Left ventricle myocardium inferior (tissue), 1 donor: ENCODE measurements around the gene CACNA1G. TPM values are rescaled to one million over a fixed set of nuclear protein-coding genes. Genes with fewer than 3 reads are reported as not detected.
A peak's percentile ranks its signal among the peaks of the same experiment; 100 is the strongest.

Experiments used
- DNase-seq: peaks from one replicate; pipeline ENCODE4 v3.0.0-alpha.2; 2020
- H3K27ac ChIP-seq: fragments of 200-600 bp; replicated peaks from 2 replicates; pipeline ENCODE4 v1.8.0; 2021
- H3K27me3 ChIP-seq: fragments of 200-600 bp; 2 replicates; pipeline ENCODE4 v1.8.0; 2021; ENCODE audit warnings: low read depth
- H3K36me3 ChIP-seq: fragments of 200-600 bp; 2 replicates; pipeline ENCODE4 v1.8.0; 2021
- H3K4me1 ChIP-seq: fragments of 200-600 bp; 2 replicates; pipeline ENCODE4 v1.8.0; 2021
- H3K4me3 ChIP-seq: fragments of 200-600 bp; 2 replicates; pipeline ENCODE4 v1.8.0; 2021; ENCODE audit warnings: mild to moderate bottlenecking, moderate library complexity
- H3K9me3 ChIP-seq: fragments of 200-600 bp; replicated peaks from 2 replicates; pipeline ENCODE4 v1.8.0; 2021
- intact Hi-C: fragments of 100-400 bp; cut with micrococcal nuclease; formaldehyde crosslinking; loops from one replicate; pipeline ENCODE4 v1.11.0; 2022
- total RNA-seq: library from RNA; stranded (reverse); fragmentation: NEBNext Ultra II Directional; extraction: Animal tissue kit (Norgen Biotek cat#: 25700); gene quantifications from one replicate; pipeline ENCODE4 v1.2.1, GENCODE V29; 2021
- TF ChIP-seq, protein P1 (sequence below): fragments of 200-600 bp; IDR thresholded peaks from 2 replicates; pipeline ENCODE4 v1.8.0; 2021; ENCODE audit warnings: antibody characterized with exemption, mild to moderate bottlenecking, borderline replicate concordance
- donor health status: DM: no; HTN: yes; CAD: no; lungs with severe emphysema.

Gene CACNA1G
- total RNA-seq, 1 donor from 2014 or later: 0.58 TPM

DNA sequence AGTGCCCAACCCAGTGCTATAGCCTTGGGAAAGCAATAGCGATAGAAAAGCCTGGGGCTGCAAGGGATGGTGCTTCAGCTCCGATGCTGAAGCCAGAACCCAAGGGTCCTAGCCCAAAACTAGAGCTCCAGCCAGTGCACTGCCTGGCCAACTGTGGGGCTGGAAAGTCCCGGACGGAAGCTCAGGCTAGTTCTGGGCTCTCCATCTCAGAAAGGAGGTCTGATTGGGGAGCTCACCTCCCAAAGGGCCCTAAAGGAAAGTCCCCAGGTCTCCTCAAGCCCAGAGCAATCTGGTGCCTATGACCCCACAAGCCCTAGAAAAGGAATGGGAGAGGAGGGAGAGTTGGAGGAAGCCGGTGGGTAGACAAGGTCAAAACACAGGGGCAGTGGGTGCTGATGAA lies 72.1 kb downstream of the CACNA1G start:
- H3K27ac ChIP-seq: no peak overlapping the region
- intact Hi-C loops: loop anchor here (5.0 kb wide), 1 partner anchor 50 kb away; no protein-coding TSS in a partner anchor
- no peak overlapping the region for H3K4me3 ChIP-seq
- no peaks in the 10 kb centered on the region for H3K9me3 ChIP-seq
- H3K27me3 ChIP-seq: peaks cover 100% of the 10 kb centered on the region
- H3K4me1 ChIP-seq: peaks cover 10% of the 10 kb centered on the region
- TF ChIP-seq, protein P1, sequence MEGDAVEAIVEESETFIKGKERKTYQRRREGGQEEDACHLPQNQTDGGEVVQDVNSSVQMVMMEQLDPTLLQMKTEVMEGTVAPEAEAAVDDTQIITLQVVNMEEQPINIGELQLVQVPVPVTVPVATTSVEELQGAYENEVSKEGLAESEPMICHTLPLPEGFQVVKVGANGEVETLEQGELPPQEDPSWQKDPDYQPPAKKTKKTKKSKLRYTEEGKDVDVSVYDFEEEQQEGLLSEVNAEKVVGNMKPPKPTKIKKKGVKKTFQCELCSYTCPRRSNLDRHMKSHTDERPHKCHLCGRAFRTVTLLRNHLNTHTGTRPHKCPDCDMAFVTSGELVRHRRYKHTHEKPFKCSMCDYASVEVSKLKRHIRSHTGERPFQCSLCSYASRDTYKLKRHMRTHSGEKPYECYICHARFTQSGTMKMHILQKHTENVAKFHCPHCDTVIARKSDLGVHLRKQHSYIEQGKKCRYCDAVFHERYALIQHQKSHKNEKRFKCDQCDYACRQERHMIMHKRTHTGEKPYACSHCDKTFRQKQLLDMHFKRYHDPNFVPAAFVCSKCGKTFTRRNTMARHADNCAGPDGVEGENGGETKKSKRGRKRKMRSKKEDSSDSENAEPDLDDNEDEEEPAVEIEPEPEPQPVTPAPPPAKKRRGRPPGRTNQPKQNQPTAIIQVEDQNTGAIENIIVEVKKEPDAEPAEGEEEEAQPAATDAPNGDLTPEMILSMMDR: no peak
- DNase-seq: no peak
- H3K36me3 ChIP-seq: no peaks in the 10 kb centered on the region

DNA sequence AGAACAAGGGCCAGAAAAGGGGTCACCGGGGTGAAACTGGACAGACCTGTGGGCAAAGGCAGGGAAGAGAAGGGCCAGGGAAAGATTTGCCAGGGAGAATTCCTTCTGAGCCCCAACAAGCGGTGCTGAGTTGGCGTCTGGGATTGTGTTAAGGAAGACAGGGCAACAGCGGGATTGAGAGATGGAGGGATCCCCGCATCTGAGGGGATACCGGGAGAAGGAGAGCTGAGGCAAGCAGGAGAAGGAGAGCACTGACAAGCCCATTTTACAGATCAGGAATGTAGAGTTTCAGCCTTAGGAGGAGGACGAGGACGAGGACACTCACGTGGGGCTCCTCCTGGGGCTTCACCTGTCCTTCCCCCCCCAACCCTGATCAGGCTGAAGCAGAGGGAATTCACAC lies 73.2 kb downstream of the CACNA1G start:
- H3K27ac ChIP-seq: no peak overlapping the region
- H3K9me3 ChIP-seq: no peaks in the 10 kb centered on the region
- TF ChIP-seq, protein P1: no peak
- DNase-seq: no peak
- intact Hi-C loops: loop anchor here (5.0 kb wide), 1 partner anchor 49 kb away; no protein-coding TSS in a partner anchor
- H3K36me3 ChIP-seq: no peaks in the 10 kb centered on the region
- peaks cover 13% of the 10 kb centered on the region for H3K4me1 ChIP-seq
- H3K4me3 ChIP-seq: no peak overlapping the region
- H3K27me3 ChIP-seq: peaks cover 90% of the 10 kb centered on the region

DNA sequence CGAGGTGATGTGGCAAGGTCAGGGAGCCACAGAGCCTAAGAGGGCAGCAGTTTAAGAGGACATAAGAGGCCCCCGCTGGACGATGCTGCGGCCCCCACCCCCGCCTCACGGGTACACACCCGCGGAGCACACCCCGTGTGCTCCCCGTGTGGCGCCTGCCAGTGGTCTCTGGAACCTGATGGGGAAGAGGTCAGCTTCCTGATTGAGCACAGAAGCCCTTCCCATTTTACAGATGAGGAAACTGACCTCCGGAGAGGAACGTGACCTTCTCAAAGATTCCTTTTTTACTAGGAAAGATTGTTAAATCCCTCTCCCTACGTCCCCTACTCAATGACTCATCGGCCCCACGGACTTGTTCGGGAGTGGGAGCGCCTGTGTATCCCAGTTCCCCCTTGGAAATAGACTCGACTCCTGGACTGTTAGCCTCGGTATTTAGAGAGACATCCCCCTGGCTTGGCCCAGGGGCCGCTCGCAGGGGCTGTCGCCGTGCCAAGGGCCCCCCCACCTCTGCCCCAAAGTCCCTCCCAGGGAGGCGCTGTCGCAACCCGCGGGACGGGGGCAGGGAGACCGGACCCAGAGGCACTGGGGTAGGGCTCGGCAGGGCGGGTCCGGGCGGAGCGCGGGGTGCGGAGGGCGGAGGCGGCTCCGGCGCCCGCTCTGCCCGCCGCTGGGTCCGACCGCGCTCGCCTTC lies 73.9 kb downstream of the CACNA1G start, which contains the start of gene ABCC3:
Gene ABCC3, plus strand, starts transcription at position 658 of the 691 bp plus-strand sequence. CDS start 56 bp downstream, outside the sequence.
- TF ChIP-seq, protein P1: no peak
- Histone ChIP-seq H3K27ac (no peak within 1 kb of the TSS), H3K36me3 (no peaks in the 10 kb centered on the region), H3K4me3 (peak within 1 kb of the TSS; percentile 63), H3K9me3 (no peaks in the 10 kb centered on the region), H3K4me1 (peaks cover 19% of the 10 kb centered on the region), H3K27me3 (peaks cover 84% of the 10 kb centered on the region)
- peak; percentile 30 for DNase-seq
- intact Hi-C loops: loop anchor here (5.0 kb wide), 1 partner anchor 48 kb away; no protein-coding TSS in a partner anchor

DNA sequence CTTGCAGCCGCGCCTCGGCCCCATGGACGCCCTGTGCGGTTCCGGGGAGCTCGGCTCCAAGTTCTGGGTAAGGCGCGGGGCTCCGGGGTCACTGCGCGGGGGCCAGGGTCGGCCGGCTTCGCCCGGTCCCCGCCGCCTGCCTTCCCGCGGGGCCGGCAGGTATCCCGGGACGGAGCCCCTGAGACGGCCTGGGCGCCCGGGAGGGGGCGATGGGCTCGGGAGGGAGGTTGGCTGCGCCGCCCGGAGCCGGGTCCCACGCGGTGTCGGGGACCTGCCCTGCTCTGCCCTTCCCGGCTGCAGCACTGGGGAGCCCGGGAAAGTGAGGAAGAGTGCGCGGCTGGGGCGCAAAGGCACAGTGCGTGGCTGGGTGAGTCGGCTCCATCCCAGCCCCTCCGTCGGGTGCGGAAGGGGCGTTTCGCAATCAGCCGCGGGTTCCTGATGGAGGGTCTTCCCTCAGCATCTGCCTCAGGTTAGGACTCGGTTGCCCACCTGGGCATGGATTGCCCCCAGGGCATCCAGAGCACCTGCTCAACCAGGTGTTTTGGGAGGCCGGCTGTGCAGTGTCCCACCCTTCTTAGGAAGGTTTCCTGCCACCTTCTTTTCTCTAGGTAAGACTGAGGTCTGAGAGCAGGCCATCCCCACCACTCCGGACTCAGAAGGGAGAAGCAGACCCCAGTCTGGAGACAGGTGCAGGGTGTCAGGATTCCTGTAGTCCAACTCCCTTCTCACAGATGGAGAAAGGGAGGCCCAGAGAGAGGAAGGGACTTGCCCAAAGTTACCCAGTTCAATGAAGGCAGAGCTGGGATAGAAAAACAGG lies 74.6 kb downstream of the CACNA1G start:
- H3K4me3 ChIP-seq: peak overlapping the region; percentile 63
- no peaks in the 10 kb centered on the region for H3K9me3 ChIP-seq
- H3K27ac ChIP-seq: no peak overlapping the region
- no peak for DNase-seq
- no peaks in the 10 kb centered on the region for H3K36me3 ChIP-seq
- intact Hi-C loops: loop anchor here (5.0 kb wide), 1 partner anchor 47 kb away; no protein-coding TSS in a partner anchor
- TF ChIP-seq, protein P1: no peak
- H3K4me1 ChIP-seq: peaks cover 27% of the 10 kb centered on the region
- peaks cover 76% of the 10 kb centered on the region for H3K27me3 ChIP-seq

DNA sequence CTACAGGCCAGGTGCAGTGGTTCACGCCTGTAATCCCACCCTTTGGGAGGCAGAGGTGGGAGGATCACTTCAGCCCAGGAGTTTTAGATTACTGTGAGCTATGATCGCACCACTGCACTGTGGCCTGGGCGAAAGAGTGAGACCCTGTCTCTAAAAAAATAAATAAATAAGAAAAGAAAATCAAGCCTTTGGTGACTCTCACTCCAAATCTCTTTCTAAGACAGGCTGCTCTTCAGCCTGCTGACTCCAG lies 75.1 kb downstream of the CACNA1G start:
- Histone ChIP-seq H3K27ac (no peak overlapping the region), H3K4me1 (peaks cover 32% of the 10 kb centered on the region), H3K4me3 (no peak overlapping the region), H3K36me3 (no peaks in the 10 kb centered on the region), H3K27me3 (peaks cover 71% of the 10 kb centered on the region), H3K9me3 (no peaks in the 10 kb centered on the region)
- TF ChIP-seq, protein P1: no peak
- no peak for DNase-seq
- intact Hi-C loops: no loop called here
